CD14-positive monocyte (primary cell): ENCODE results near the gene CCDC85C. TPM values are rescaled to one million over a fixed set of nuclear protein-coding genes. Genes with fewer than 3 reads are reported as not detected.

ENCODE experiments used
- DNase-seq, 3 donors: peaks; one replicate each; pipeline ENCODE4 v3.0.0-alpha.2; 2011 to 2022
- H2AFZ ChIP-seq: 2 replicates; pipeline ENCODE4 v1.6.0; 2012; ENCODE audit warnings: mild to moderate bottlenecking, low read depth, low read length, inconsistent platforms; ENCODE audit not compliant: insufficient read depth, poor library complexity, severe bottlenecking
- H3K27ac ChIP-seq, 2 donors: 1 replicate in 1 of 2; 2 replicates in 1 of 2; pipeline ENCODE4 v1.5.1; 2012 to 2013; ENCODE audit warnings: low read length in 2 of 2, control low read depth in 1 of 2, inconsistent platforms in 1 of 2, low read depth in 1 of 2, mild to moderate bottlenecking in 1 of 2
- H3K27me3 ChIP-seq, 2 donors: one replicate each; pipeline versions ENCODE4 v1.6.0 to v1.6.1; 2011 to 2013; ENCODE audit warnings: low read length in 2 of 2; ENCODE audit not compliant: control insufficient read depth in 2 of 2, insufficient read depth in 2 of 2
- H3K36me3 ChIP-seq, 2 donors: replicated peaks in 1 of 2; 1 replicate in 1 of 2; 2 replicates in 1 of 2; pipeline versions ENCODE4 v1.5.1 to v1.6.1; 2012 to 2013; ENCODE audit warnings: low read length in 2 of 2, control low read depth in 1 of 2, inconsistent platforms in 1 of 2, mild to moderate bottlenecking in 1 of 2; ENCODE audit not compliant: insufficient read depth in 2 of 2, control insufficient read depth in 1 of 2
- H3K4me1 ChIP-seq, 2 donors: 1 replicate in 1 of 2; 2 replicates in 1 of 2; pipeline versions ENCODE4 v1.5.1 to v1.6.1; 2012 to 2013; ENCODE audit warnings: low read length in 2 of 2, control low read depth in 1 of 2, inconsistent platforms in 1 of 2, mild to moderate bottlenecking in 1 of 2, moderate library complexity in 1 of 2; ENCODE audit not compliant: insufficient read depth in 2 of 2, control insufficient read depth in 1 of 2
- H3K4me2 ChIP-seq: replicated peaks from 2 replicates; pipeline ENCODE3; 2012; ENCODE audit warnings: low read length, moderate library complexity, mild to moderate bottlenecking; ENCODE audit not compliant: poor library complexity, severe bottlenecking; ENCODE audit errors: extremely low read depth
- H3K4me3 ChIP-seq, 3 experiments: fragments of 200-600 bp in 1 of 3; sonication (generic) in 1 of 3; replicated peaks in 1 of 3; 1 replicate in 2 of 3; 2 replicates in 1 of 3; pipeline ENCODE4 v1.5.1; 2011 to 2013; ENCODE audit warnings: low read length in 3 of 3, mild to moderate bottlenecking in 3 of 3, control low read depth in 2 of 3, low read depth in 2 of 3, inconsistent platforms in 1 of 3, moderate library complexity in 1 of 3
- H3K79me2 ChIP-seq: 2 replicates; pipeline ENCODE4 v1.6.0; 2012; ENCODE audit warnings: mild to moderate bottlenecking, control low read depth, inconsistent platforms, low read length, moderate library complexity; ENCODE audit not compliant: insufficient read depth
- H3K9ac ChIP-seq: 2 replicates; pipeline ENCODE4 v1.6.0; 2017; ENCODE audit warnings: low read length, mild to moderate bottlenecking; ENCODE audit not compliant: insufficient read depth, poor library complexity, severe bottlenecking
- H3K9me3 ChIP-seq, 2 donors: replicated peaks in 1 of 2; 1 replicate in 1 of 2; 2 replicates in 1 of 2; pipeline versions ENCODE4 v1.5.1 to v1.6.1; 2012 to 2013; ENCODE audit warnings: low read length in 2 of 2, control low read depth in 1 of 2; ENCODE audit not compliant: control insufficient read depth in 1 of 2, insufficient read depth in 1 of 2
- H4K20me1 ChIP-seq: 2 replicates; pipeline ENCODE4 v1.6.0; 2012; ENCODE audit warnings: mild to moderate bottlenecking, low read length, control low read depth, moderate library complexity; ENCODE audit not compliant: insufficient read depth
- H3K27ac Mint-ChIP-seq, 7 donors: one replicate each; pipeline ENCODE4 v1.8.0; 2020; ENCODE audit warnings: mild to moderate bottlenecking in 7 of 7, mixed read lengths in 7 of 7, moderate library complexity in 6 of 7, inconsistent platforms in 2 of 7
- H3K27me3 Mint-ChIP-seq, 3 donors: one replicate each; pipeline ENCODE4 v1.8.0; 2021 to 2022; ENCODE audit warnings: low read depth in 3 of 3, mild to moderate bottlenecking in 3 of 3, mixed read lengths in 3 of 3, moderate library complexity in 3 of 3, inconsistent platforms in 1 of 3
- H3K36me3 Mint-ChIP-seq, 2 donors: one replicate each; pipeline ENCODE4 v1.8.0; 2020; ENCODE audit warnings: mixed read lengths in 2 of 2, inconsistent platforms in 1 of 2, mild to moderate bottlenecking in 1 of 2
- H3K4me1 Mint-ChIP-seq: one replicate; pipeline ENCODE4 v1.8.0; 2020; ENCODE audit warnings: mild to moderate bottlenecking, mixed read lengths
- H3K4me3 Mint-ChIP-seq, 2 donors: one replicate each; pipeline ENCODE4 v1.8.0; 2020; ENCODE audit warnings: mild to moderate bottlenecking in 2 of 2, mixed read lengths in 2 of 2, moderate library complexity in 1 of 2
- H3K9me3 Mint-ChIP-seq, 7 donors: one replicate each; pipeline ENCODE4 v1.8.0; 2020 to 2022; ENCODE audit warnings: mixed read lengths in 7 of 7, mild to moderate bottlenecking in 6 of 7, moderate library complexity in 6 of 7, inconsistent platforms in 2 of 7
- CTCF ChIP-seq: fragments of 200-600 bp; IDR thresholded peaks from one replicate; pipeline ENCODE4 v1.8.0; 2022; ENCODE audit warnings: antibody characterized with exemption, mild to moderate bottlenecking
- WGBS: methylation state at CpG from one replicate; pipeline ENCODE4 v1.1.5; 2013; ENCODE audit warnings: missing lambda C conversion rate; ENCODE audit not compliant: insufficient coverage; 5-methylcytosine and 5-hydroxymethylcytosine counted together
- intact Hi-C, 2 donors: fragments of 100-400 bp; cut with micrococcal nuclease; formaldehyde crosslinking; loops; one replicate each; pipeline versions ENCODE4 v1.15.0 to v1.15.1; 2023
- polyA plus RNA-seq, 3 donors: library from polyadenylated mRNA; depleted of rRNA in 1 of 3; unstranded in 2 of 3; stranded (reverse) in 1 of 3; fragments of 300-500 nt in 2 of 3; fragments of >200 nt in 1 of 3; fragmentation: Illumina TruSeq in 2 of 3; gene quantifications; 1 replicate in 2 of 3; 2 replicates in 1 of 3; pipeline ENCODE4 v1.2.3, GENCODE V29; 2012 to 2021

CCDC85C gene
- polyA plus RNA-seq, 3 donors, result under 0.01 to 0.03 TPM; not detected in 1

- no peak overlapping the region for H3K9ac ChIP-seq
- no peak overlapping the region for H3K27ac ChIP-seq
These were observed 28.5 kb upstream of the CCDC85C start for GRCh38 chr14:99632410-99633035.

GRCh38 chr14:99630202-99630601, 26.2 kb upstream of the CCDC85C start:
- H3K9me3 ChIP-seq, result no peaks in the 10 kb centered on the region
- no peak overlapping the region for H3K4me3 ChIP-seq
- Mint-ChIP-seq H3K27me3 (peaks cover 3 to 10% (median 6%) of the 10 kb centered on the region in 3 donors), H3K36me3 (no peaks in the 10 kb centered on the region), H3K4me1 (no peaks in the 10 kb centered on the region), H3K4me3 (no peak overlapping the region), H3K27ac (no peak overlapping the region), H3K9me3 (peaks cover 0 to 3% (median 0%) of the 10 kb centered on the region in 7 donors)
- H2AFZ ChIP-seq, result no peak overlapping the region
- no peak overlapping the region for H3K9ac ChIP-seq
- no peaks in the 10 kb centered on the region for H3K36me3 ChIP-seq
- H3K4me1 ChIP-seq, result no peaks in the 10 kb centered on the region
- intact Hi-C loops, result no loop called here
- H3K27ac ChIP-seq, result no peak overlapping the region
- WGBS, result 100% methylated on average over 3 of the region's 8 CpGs
- H3K27me3 ChIP-seq, result no peaks in the 10 kb centered on the region
- no peak for DNase-seq
- no peaks in the 10 kb centered on the region for H3K79me2 ChIP-seq
- TF ChIP-seq CTCF, result no peak
- H3K4me2 ChIP-seq, result no peak overlapping the region
- H4K20me1 ChIP-seq, result no peaks in the 10 kb centered on the region

More at GRCh38 chr14:99632410-99633035, 28.5 kb upstream of the CCDC85C start:
- H3K4me3 Mint-ChIP-seq, result no peak overlapping the region
- no peak overlapping the region for H3K27ac Mint-ChIP-seq
- Histone ChIP-seq H3K36me3 (no peaks in the 10 kb centered on the region), H4K20me1 (no peaks in the 10 kb centered on the region), H2AFZ (no peak overlapping the region), H3K4me3 (no peak overlapping the region), H3K79me2 (no peaks in the 10 kb centered on the region), H3K27me3 (no peaks in the 10 kb centered on the region), H3K4me1 (no peaks in the 10 kb centered on the region), H3K9me3 (no peaks in the 10 kb centered on the region), H3K4me2 (no peak overlapping the region)
- TF ChIP-seq CTCF, result no peak
- WGBS, result 88% methylated on average over 7 of the region's 9 CpGs
- H3K36me3 Mint-ChIP-seq, result no peaks in the 10 kb centered on the region
- H3K4me1 Mint-ChIP-seq, result no peaks in the 10 kb centered on the region
- peaks cover 0 to 3% (median 0%) of the 10 kb centered on the region in 7 donors for H3K9me3 Mint-ChIP-seq
- intact Hi-C loops, result no loop called here
- no peak for DNase-seq
- H3K27me3 Mint-ChIP-seq, result peaks cover 5 to 10% (median 6%) of the 10 kb centered on the region in 3 donors
